HG02642 (cell line): ENCODE data around the gene ZFP14.

Experiments used
- ATAC-seq: cut with Tn5 transposase; IDR thresholded peaks from one replicate; pipeline ENCODE4 v1.9.1; 2021; ENCODE audit warnings: mild to moderate bottlenecking; ENCODE audit not compliant: unreplicated experiment, poor library complexity

Gene ZFP14

GRCh38 chr19:36378625-36379509 is at the start of gene ZFP14:
ZFP14 (minus strand) TSS chr19:36379201; CDS start chr19:36367892, 11,309 bp downstream.
- ATAC-seq = peak; percentile 97

GRCh38 chr19:36423925-36424324 is 44.9 kb upstream of the ZFP14 start:
- ATAC-seq = no peak

DNA sequence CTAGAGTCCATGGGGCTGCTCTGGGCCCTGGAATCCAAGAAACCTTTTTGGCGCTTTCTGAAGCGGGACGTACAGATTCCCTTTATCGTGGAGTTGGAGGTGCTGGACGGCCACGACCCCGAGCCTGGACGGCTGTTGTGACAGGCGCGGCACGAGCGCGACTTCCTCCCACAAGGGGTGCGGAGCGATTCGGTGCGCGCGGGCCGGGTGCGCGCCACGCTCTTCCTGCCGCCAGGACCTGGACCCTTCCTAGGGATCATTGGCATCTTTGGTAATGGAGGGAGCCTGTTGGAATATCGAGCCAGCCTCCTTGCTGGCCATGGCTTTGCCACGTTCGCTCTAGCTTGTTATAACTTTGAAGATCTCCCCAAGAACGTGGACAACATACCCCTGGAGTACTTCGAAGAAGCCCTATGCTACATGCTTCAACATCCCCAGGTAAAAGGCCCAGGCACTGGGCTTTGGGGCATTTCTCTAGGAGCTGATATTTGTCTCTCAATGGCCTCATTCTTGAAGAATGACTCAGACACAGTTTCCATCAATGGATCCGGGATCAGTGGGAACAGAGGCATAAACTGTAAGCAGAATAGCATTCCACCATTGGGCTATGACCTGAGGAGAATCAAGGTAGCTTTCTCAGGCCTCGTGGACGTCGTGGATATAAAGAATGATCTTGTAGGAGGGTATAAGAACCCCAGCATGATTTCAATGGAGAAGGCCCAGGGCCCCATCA is 42.9 kb upstream of the ZFP14 start:
- no peak for ATAC-seq

DNA sequence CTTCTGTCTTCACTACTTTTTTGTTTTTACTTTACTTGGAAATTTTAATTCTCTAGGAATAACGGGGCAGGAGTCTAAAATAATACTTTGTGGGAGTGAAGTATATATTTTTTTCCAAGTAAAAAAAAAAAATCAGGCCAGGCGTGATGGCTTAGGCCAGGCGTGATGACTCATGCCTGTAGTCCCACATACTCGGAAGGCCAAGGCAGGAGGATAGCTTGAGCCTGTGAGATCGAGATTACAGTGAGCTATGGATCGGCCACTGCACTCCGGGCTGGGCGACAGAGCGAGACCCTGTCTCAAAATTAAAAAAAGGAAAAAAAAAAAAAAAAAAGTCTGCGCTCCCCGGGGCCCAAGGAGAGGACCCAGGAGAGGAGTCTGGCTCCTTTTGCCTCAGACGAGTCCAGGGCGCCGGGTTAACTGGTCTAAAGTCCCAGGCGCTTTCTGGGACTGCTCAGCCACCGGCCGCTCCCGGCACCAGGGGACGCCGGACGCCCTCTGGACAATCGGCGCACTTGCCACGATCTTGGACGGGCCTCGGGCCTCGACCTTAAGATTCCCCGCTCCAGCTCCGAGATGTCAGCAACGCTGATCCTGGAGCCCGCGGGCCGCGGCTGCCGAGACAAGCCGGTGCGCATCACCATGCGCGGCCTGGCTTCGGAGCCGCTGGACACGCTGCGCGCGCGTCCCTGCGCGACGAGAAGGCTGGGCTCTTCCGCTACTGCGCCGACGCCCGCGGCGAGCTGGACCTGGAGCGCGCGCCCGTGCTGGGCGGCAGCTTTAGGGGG is 42.2 kb upstream of the ZFP14 start:
- ATAC-seq = no peak

DNA sequence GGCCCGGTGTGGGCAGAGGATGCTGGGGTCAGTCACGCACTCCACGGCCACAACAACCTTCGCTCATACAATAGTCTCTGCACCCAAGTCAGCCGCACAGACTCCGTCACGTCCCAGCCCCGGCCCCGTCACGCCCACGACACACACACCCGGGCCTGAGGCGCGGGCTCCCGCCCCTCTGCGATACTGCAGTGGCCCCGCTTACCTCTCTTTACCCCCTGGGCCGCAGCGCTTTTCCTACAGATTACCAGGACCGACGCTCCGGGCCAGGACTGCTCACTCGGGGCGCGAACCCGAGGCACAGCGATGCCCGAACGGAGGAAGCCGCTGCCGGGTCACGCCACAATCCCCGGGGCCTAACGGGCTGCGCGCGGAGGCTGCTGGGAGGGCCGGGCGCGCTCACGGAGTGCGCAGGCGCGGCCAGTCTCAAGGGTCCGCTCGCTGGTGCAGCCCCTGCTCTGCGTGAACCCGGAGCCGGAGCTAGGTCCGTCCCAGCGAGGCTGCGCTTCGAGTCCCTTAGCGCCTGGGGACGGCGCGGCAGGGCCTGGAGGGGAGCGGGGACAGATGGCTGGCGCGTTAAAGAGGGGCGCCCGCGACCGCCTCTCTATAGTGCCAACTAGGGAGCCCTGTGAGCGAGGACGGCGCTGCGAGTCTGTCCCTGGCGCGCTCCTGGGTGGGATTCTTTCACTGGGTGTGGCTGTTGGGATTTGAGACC is 39.4 kb upstream of the ZFP14 start, which contains the start of gene ZFP82:
ZFP82 (minus strand) TSS at position 358 of the 715 bp plus-strand sequence. CDS start 8,855 bp downstream, outside the sequence.
- peak; percentile 88 for ATAC-seq

- ATAC-seq = no peak
Observed at GRCh38 chr19:36417752-36418286, 38.8 kb upstream of the ZFP14 start.

DNA sequence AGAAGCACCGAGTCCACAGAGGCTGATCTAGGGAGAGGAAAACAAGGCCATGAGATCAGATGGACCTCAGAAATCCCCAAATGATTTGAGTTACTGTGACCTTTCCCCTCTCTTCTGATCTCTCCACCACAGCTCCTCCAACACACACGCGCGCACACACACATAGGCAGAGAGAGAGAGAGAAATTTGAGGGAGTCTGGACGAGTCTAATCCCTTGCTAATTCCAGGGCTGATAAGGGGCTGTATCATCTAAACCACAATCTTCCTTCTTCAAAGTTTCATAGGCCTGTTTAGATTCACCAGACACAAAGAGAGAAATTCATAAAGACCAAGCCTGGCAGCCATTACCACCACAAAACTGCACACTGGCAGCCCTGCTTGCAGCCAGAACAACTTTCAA is 30.8 kb upstream of the ZFP14 start:
- no peak for ATAC-seq

GRCh38 chr19:36408101-36408500 is 29.1 kb upstream of the ZFP14 start:
- no peak for ATAC-seq

GRCh38 chr19:36404498-36404897 is 25.5 kb upstream of the ZFP14 start:
- ATAC-seq = no peak

DNA sequence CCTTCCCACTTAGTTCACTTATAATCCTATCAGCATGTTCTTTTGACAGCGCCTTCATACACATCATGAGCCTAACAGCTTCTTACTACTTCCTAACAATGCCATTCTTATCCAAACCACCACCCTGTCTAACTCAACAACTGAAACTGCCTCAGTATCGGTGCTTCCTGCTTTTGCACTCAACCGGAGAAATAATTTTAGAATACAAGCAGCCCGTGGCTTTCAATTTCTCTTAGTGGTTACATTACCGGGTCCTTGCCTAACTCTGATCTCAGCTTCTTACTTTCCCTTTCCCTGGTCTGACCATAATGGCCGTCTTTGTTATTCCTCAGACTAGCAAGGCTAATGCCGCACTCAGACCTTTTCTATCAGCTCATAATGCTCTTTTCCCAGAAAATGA is 22.5 kb upstream of the ZFP14 start:
- ATAC-seq = no peak

DNA sequence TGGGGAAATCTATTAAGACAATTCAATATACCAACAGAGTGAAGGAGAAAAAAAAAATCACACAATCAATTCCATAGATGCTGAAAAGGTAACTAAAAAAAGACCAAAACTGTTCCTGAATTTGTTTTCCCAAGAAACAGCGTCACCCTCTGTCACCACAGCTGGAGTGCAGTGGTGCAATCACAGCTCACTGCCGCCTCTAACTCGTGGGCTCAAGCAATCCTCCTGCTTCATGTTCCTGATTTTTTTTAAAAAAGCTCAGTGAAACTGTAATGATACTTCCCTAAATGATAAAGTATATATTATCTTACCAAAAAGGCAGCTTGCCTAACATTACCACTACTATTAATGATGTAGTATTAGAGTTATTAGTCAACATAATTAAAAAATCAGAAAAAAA is 19.6 kb upstream of the ZFP14 start:
- no peak for ATAC-seq

GRCh38 chr19:36392916-36393673 is 14.1 kb upstream of the ZFP14 start:
- ATAC-seq = no peak

DNA sequence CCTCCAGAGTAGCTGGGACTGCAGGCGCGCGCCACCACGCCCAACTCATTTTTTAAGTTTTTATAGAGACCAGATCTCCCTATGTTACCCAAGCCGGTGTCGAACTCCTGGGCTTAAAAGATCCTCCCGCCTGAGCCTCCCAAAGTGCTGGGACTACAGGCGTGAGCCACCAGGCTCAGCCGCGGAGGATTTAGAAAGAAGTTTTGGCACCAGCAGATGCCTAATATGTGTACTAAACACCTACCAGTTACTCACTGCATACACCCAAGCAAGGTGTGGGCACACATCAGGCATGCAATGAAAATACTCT is 464 bp upstream of the ZFP14 start:
- no peak for ATAC-seq

DNA sequence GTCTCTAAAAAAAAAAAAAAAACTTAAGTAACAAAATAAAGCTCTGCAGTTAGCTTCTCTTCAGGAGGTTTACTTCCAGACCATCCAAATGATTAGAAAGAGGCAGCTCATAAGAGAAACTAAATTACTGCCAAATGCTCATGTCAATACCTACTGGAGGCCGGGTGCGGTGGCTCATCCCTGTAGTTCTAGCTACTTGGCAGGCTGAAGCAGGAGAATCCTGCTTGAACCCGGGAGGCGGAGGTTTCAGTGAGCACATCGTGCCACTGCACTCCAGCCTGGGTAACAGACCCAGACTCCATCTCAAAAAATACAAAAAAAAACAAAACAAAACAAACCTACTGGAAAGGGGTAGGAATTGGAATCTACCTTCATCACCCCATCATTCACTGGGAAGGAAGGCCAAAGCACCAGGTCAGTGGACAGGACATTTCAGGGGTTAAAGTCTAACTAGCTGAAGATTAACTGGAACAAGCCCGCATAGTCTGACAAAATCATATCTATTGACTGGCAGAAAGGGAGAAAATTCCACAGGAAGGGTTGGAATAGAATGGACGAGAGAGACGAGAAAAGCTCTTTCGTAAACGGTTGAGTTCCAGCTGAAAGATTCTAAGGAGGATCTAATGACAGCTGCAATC is 1.3 kb downstream of the ZFP14 start:
- ATAC-seq = no peak

- ATAC-seq = no peak
Observed at GRCh38 chr19:36373638-36374156, 5.3 kb downstream of the ZFP14 start.

DNA sequence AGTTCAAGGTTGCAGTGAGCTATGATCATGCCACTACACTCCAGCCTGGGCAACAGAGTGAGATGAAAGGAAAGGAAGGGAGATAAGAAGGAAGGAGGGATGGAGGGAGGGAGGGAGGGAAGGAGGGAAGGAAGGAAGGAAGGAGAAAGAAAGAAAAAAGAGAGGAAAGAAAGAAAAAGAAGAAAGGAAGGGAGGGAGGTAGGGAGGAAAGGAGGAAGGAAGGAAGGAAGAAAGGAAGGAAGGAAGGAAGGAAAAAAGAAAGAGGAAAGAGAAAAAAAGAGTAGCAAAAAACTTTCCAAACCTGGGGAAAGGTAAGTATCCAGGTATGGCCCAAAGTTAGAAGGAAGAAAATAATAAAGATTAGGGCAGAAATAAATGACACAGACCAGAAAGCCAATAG is 7.1 kb downstream of the ZFP14 start:
- no peak for ATAC-seq

GRCh38 chr19:36363845-36364244 is 15.2 kb downstream of the ZFP14 start:
- no peak for ATAC-seq

DNA sequence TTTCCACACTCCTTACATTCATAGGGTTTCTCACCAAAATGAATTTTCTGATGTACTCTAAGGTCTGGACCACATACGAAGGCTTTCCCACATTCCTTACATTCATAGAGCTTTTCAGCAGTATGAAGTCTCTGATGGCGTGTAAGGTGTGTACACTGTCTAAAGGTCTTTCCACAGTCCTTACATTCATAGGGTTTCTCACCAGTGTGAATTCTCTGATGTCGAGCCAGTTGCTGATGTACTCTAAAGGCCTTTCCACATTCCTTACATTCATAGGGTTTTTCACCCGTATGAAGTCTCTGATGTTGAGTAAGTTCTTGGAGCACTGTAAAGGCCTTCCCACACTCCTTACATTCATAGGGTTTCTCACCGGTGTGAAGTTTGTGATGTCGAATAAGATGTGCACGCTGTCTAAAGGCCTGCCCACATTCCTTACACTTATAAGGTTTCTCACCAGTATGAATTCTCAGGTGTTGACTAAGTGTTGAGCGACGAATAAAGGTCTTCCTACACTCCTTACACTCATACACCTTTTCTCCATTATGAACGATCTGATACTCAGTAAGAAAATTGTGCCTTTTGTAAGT is 38.1 kb downstream of the ZFP14 start:
- no peak for ATAC-seq
